Stimulated activated CD8-positive, alpha-beta memory T cell treated with anti-CD3 and anti-CD28 coated beads, Interleukin-2, amount 100 ng/mL, for 1 hour (primary cell): Measurements from ENCODE around the gene PANK2.
"Not testable (repeated sequence)": the region's sequence is repeated elsewhere in the genome, so short reads cannot be mapped to it uniquely, and the experiment has no call there.

Experiments
- DNase-seq, 2 donors: peaks; one replicate each; pipeline ENCODE4 v3.0.0-alpha.2; 2020; ENCODE audit warnings: low read depth in 2 of 2

The PANK2 gene

DNA sequence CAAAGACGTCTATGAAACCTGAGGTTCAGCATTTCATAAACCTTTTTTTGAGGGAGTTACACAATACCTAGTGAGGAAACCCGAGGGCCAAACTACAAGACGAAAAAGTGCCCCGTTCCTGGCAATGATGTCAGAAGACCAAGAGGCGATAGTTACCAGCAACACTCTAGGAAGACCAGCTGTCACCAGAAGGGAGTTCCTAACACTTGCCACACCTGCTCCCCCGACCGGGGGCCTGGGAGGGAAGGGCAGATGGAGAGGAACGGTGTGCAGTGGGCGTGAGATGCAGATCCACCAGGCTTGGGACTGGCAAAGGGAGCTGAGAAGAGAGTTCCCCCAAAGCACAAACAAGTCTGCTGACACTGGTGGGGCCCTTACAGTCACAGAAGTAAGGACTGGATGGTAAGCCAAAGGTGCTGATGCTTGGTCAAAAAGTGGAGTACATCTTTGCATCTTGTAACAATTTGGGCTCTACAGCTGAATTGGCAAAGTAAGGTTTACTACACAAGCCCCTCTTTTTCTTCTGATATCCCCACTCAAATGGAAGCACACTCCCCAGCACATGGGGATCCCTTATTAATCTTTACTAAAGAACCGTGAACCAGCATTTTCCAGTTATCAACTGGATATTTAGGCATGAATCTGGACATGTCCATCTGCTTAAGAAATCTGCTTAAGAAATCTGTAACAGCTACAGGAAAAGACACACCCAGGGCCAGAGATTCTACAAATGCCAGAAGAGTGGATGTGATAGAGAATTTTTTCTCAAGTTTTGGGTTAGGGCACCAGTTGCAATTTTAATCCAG lies 38.5 kb downstream of the PANK2 start:
- DNase-seq = no peak

DNA sequence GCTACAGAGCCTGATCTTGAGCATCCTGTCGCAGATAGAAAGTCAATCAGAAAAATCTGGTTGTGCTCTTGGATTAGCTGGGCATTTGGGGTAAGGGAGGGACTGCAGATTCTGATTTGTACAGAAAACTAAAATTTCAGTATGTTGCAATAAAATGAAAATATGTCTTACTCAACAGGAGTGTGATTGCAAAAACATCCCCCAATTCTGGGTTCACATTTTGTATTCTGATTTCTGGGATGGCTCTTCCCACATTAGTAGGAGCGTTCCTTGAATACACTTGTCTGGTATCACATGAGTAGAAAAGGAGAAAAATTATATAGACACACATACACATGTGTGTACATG lies 40.5 kb downstream of the PANK2 start:
- no peak for DNase-seq

DNA sequence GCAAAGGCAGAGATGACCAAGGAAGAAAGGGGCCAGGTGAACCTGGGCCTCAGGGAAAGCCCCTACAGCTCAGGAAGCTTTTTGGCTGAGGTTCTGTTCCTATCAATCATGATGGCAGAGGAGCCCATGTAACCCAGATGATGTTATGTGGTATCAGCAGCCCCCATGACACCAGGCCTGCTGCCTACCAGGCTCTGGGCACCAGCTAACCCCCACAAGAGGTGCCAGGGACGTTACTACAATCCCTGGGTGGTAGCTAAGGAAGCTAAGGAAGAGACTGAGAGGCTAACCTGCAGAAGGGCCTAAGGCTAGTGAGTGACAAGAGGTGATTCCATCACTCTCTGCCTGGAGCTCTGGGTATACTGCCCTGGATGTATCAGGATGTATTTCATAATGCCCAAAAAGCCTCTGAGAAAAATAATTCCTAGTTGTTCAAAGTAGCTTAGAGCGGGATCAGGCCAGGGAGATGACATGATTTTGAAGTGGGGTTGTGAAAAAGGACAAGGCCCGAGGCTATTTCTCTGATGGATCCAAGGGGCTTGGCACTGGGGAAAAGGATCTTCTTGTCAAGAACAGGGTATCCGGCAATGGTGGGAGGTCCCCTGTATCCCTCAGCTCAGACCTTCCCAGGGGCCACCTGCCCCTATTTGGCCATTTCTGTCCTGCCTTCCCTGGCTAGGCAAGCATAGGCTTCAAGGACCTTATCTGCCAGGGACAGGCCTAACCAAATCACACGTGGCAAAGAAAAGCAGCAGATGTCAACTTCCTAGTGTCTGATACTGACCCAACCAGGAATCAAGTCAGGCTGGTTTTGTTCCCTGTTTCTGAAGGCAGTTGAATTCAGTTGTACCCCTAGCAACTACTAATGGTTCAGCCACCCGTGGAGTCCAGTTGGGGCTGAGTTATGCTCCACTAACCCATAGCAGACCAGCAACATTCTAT lies 41.3 kb downstream of the PANK2 start:
- DNase-seq = no peak

DNA sequence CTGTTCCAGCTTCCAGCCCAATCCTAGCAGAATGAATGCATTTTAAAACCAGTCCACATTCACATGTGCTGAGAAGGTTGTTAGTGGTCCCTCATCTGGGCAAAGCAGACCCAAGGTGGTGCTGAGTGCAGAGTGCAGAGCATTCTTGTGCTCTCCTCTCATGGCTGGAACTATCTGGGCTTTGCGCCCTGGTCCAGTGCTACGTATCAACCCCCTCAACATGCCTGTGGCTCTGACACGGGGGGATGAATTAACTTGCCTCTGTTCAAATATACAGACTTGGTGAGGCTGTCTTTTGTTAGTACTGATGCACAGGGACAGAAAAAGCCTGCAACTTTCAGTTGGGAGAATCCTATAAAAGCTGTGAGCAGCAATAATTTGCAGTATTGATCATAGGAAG lies 42.5 kb downstream of the PANK2 start:
- no peak for DNase-seq

DNA sequence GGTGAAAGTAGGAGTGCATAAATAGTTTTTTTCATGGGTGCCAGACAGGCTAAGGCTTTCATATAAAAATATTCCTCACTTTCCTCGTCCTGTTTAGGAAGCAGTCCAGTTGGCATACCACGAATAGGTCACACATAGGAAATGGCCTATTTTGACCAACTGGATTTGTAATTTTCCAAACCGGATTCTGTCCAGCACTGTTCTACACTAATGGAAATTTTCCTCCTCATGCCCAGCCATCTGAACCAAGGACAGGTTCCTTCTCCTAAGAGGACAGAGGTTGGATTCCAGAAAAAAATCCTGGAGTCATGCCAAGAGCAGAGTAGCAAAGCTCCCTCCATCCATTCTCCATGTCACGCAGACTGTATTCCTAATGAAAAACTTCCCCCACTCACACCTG lies 43.1 kb downstream of the PANK2 start:
- no peak for DNase-seq

DNA sequence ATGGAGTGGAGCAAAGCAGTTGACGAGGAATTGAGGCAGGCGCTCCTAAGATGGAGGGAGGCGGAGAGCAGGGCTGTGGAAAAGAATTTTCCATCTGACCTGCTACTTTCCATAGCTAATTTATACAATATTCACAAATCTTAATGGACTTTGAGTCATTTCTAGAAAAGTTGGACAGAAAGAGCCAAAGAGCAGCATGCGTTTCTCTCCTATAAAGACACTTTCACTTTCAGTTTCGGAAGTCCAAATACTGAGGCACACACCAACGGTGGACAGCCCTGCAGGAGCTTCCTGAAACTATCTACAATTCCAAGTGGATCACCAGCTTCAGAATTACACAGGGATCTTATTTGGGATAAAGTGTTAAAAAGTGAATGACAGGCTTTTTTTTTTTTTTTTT lies 43.5 kb downstream of the PANK2 start:
- no peak for DNase-seq

DNA sequence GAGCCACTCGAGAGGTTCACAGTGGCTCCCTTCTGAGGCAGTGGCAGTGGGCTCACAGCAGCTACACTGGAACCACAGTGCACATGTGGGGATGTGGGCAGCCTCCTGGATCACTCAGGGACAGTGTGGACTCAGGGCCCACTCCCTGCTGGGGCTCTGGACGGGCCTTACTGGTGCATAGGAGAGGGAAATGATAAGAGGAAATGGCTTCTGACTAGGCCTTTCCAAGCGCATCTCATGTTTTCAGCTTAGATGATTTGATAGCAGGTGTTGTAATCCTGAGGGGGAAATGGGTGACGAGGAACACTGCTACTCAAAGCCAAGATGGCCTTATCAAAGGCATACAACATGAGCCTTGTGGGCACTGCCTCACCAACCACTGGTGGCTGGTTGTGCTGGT lies 44.0 kb downstream of the PANK2 start:
- DNase-seq = no peak

DNA sequence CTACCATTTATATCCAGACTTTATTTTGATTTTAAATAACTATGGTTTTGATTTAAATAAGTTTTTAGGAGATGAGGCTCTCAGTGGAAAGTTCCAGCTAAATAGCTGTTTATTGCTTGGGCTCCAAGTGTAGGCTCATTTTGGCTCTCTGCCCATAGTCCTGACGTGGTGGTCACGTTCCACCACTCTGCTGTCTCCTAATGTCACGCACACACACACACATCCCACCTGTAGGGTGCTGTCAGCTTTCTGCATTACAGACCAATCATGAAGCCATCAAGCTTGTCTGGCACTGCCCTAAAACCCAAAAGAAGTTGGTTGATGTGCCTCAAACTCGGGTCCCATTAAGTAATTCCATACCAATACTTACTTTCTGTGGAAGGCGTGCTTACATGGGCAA lies 45.4 kb downstream of the PANK2 start:
- DNase-seq = no peak

DNA sequence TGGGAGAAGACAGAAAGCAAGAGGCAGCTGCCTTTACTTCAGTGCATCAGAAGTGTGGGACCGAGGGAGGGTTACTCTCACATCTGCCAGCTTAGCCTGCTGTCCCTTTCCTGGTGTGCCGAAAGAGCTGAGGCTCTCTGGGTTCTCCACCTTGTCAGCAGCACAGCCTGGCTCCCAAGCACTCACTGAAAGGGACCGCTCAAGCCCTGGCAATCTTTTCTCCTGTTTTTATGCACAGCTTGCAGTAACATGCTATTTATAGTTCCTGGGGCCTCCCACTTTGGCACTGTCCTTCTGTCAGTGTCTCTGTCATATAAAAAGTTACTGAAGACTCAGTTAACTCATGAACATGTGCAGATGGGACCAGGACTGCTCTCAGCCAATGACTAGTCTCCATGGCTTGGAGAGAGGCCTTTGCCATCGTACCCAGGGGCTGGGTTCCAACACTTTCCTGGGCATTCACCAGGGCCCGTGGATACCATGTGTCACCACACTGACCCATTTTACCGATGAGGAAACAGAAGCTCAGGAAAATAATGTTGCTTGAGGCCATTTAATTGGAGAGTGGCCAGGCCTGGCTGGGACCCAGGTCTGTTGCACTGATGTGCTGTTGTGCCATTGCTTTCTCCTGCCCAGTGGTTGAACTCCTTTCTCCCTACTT lies 46.2 kb downstream of the PANK2 start:
- DNase-seq = no peak

DNA sequence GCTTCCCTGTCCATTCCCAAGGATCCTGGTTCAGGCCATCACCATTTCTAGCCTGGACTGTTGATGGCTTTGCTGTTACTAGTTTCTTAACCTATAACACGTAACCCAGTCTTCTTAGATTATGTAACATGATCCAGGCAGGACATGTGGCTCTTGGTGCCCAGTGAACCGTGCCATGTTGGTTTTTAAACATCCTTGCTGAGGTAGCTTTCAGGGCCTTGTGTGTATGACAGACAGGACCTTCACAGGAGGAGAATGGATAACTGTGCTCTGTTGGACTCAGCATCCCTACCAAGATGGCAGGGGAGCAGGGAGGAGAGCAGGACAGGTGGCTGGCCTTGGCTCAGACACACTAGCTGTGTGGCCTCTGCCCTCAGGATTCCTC lies 46.8 kb downstream of the PANK2 start:
- no peak for DNase-seq

DNA sequence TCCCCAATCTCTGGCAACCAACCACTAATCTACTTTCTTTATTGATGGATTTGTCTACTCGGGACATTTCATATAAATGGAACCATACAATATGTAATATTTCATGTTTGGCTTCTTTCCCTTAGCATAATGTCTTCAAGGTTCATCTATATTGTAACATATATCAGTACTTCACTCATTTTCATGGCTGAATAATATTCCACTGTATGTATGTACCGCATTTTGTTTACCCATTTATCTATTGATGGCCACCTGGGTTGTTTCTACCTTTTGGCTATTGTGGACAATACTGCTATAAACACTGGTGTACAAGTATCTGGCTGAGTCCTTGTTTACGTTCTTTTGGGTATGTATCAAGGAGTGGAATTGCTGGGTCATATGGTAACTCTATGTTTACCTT lies 48.4 kb downstream of the PANK2 start:
- DNase-seq = no peak

DNA sequence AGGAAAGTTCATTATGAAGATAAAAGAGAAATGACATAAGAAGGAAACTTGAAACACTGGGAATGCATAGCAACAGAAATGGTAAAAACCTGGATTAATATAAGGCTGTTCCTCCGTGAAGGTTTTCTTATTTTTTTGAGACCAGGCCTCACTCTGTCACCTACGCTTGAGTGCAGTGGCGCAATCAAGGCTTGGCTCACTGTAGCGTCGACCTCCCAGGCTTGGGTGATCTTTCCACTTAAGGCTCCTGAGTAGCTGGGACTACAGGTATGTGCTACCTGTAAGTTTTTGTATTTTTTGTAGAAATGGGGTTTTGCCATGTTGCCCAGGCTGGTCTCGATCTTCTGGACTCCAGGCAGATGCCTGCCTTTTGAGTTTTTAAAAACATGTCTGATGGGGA lies 51.7 kb downstream of the PANK2 start:
- no peak for DNase-seq

DNA sequence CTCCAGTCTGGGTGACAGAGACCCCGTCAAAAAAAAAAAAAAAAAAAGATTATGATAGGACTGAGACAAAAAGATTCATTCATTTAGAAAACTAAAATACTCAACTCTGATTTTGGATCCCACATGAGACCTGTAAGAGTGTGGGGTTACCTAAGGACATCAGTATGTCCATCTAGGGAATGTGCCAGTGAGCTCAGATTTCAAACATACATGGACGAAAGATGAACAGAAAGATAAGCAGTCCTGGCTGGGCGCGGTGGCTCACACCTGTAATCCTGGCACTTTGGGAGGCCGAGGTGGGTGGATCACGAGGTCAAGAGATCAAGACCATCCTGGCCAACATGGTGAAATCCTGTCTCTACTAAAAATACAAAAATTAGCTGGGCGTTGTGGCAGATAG lies 57.5 kb downstream of the PANK2 start:
- DNase-seq = not testable (repeated sequence)

DNA sequence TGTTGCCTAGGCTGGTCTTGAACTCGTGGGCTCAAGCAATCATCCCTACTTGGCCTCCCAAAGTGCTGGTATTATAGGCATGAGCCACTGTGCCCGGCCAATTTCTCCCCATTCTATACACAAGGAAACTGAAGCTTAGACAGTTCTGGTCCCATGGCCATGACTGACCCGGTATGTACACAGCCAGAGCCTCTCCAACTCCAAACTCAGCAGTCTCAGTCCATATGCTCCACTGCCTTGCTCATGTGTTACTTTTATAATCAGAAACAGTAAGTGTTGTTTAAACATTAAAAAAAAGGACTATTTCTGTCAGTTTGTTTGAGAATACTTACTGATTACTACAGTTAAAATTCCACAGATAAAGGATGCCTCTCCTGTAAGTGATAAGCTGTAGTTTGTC lies 75.5 kb downstream of the PANK2 start:
- DNase-seq = no peak

DNA sequence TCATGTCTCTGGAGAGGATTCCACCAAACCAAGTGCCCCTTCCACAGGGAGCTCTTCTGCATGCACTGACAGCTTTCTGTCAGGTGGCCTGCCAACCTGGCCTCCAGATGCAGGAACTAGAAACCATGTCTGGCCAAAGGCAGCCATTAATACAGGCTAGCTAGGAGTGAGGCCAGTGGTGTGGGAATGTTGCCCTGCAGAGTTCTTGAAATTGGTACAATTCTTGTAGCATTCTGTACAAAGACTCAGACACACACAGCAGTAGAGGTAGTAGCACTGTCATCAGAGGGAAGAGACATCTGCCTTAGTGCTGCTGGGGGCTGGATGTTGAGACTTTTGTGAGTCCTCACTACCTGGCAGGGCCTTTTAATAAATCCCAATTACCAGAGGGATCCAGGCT lies 77.4 kb downstream of the PANK2 start:
- DNase-seq = no peak

DNA sequence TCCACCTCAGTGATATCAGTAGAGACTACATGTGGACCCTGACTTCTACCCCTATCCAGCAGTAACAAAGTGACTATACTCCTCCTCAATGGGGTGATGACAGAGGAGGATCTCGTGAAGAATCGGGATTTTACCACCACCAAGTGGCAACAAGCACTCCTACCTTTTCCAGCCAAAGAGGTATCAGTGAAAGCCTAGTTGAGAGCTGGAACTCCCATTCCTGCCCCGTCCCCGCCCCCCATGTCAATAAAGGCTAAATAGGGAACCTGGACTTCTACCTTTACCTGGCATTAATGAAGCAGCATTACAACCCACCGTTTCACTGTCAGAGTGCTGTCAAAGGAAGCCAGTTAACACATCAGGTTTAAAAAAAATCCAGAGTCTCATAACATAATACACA lies 80.8 kb downstream of the PANK2 start:
- DNase-seq = no peak

DNA sequence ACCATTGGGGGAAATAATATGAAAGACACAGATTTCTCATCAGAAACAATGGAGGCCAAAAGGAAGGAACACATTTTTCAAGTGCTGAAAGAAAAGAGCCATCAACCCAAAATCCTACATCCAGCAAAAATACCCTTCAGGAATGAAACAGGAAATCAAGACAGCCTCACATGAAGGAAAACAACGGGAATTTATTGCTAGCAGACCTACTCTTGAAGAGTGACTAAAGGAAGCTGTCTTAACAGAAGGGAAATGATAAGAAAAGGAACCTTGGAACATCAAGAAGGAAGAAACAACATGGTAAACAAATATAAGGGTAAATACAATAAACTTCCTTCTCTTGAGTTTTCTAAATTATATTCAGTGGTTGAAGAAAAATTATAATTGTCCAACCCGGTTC lies 82.0 kb downstream of the PANK2 start:
- no peak for DNase-seq

DNA sequence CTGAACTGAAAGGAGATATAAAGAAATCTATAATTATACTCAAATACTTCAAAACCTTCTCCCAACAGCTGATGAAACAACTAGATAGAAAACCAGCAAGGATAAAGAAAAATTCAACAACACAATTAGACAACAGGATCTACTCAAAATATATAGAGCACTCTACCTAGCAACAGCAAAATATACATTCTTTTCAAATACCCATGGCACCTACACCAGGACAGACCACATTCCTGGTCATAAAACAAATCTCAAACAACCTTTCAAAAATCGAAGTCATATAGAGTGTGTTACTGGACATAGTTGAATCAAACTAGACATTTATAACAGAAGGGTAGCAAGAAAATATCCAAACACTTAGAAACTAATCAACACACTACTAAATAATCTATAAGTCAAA lies 83.0 kb downstream of the PANK2 start:
- no peak for DNase-seq

DNA sequence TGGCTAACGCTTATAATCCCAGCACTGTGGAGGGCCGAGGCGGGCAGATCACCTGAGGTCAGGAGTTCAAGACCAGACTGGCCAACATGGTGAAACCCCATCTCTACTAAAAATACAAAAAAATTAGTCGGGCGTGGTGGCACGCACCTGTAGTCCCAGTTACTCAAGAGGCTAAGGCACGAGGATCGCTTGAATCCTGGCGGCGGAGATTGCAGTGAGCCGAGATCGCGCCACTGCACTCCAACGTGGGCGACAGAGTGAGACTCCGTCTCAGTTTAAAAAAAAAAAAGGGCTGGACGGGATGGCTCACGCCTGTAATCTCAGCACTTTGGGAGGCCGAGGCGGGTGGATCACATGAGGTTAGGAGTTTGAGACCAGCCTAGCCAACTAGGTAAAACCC lies 83.4 kb downstream of the PANK2 start:
- DNase-seq = not testable (repeated sequence)

DNA sequence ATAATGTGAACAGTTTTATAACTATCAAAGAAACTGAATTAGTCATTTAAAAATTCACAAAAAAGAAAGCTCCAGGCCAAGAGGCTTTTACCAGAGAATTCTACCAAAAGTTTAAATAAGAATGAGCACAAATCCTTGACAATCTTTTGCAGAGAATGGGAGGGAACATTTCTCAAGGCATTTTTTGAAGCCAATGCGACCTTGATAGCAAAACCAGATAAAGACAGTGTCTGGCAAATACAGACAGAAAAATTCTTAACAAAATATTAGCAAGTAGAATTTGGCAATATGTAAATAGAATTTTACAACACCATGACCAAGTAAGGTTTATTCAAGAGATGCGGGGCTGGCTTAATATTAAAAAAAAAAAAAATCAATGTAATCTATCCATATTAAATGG lies 84.5 kb downstream of the PANK2 start:
- no peak for DNase-seq

DNA sequence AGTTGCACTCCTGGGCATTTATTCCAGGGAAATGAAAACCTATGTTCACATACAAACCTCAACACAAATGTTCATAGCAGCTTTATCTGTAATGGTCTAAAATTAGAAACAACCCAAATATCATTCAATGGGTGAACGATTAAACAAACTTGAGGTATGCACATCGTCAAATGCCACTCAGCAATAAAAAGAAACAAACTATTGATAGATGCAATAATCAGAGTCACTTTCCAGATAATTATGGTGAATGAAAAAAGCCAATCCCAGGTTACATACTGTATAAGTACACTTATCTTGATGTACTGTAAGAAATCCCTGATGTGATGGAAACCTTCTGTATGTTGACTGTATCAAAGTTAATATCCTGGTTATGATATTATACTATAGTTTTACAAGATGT lies 87.3 kb downstream of the PANK2 start:
- DNase-seq = no peak
